SK-N-SH (cell line): ENCODE results near the gene CACNA2D4. TPM values are rescaled to one million over a fixed set of nuclear protein-coding genes. Genes with fewer than 3 reads are reported as not detected.

Source experiments
- CTCF ChIA-PET: fragments of 300-600, 350-600 bp; formaldehyde crosslinking; extraction: SDS; loops from one replicate; lab custom pipeline; 2021; lab: Yijun Ruan, JAX
- POLR2A ChIA-PET: fragments of 350-600 bp; sonication (Branson Sonifier 250); formaldehyde crosslinking; extraction: SDS; loops from one replicate; lab custom pipeline; 2020; ENCODE audit warnings: antibody characterized with exemption, inconsistent platforms; lab: Yijun Ruan, JAX
- DNase-seq: peaks from one replicate; pipeline ENCODE4 v3.0.0; 2012
- H2AFZ ChIP-seq: fragments of 200-600 bp; sonication (generic); 2 replicates; pipeline ENCODE4 v1.8.1; 2016; ENCODE audit warnings: antibody characterized with exemption, mild to moderate bottlenecking, low read depth
- H3F3A ChIP-seq: fragments of 200-600 bp; sonication (generic); replicated peaks from 2 replicates; pipeline ENCODE3; 2016; ENCODE audit warnings: antibody characterized with exemption, mild to moderate bottlenecking; ENCODE audit not compliant: insufficient read depth
- H3K27ac ChIP-seq, 2 experiments: fragments of 200-500 bp in 1 of 2; fragments of 200-600 bp in 1 of 2; sonication (Bioruptor generic) in 1 of 2; sonication (generic), shearing (Covaris generic) in 1 of 2; 2 replicates each; pipeline versions ENCODE4 v1.5.1 to v1.6.1; 2014 to 2016; ENCODE audit warnings: low read depth in 2 of 2, inconsistent platforms in 1 of 2, low read length in 1 of 2, mild to moderate bottlenecking in 1 of 2, mixed read lengths in 1 of 2
- H3K27me3 ChIP-seq: fragments of 200-600 bp; sonication (generic), shearing (Covaris generic); 2 replicates; pipeline ENCODE4 v1.6.1; 2016; ENCODE audit warnings: mixed run types; ENCODE audit not compliant: insufficient read depth
- H3K36me3 ChIP-seq, 2 experiments: fragments of 200-500 bp in 1 of 2; fragments of 200-600 bp in 1 of 2; sonication (Bioruptor generic) in 1 of 2; sonication (generic) in 1 of 2; replicated peaks in 1 of 2; 2 replicates each; pipeline versions ENCODE3 to v1.5.1; 2014 to 2016; ENCODE audit warnings: low read length in 1 of 2, mild to moderate bottlenecking in 1 of 2; ENCODE audit not compliant: insufficient read depth in 2 of 2, control insufficient read depth in 1 of 2
- H3K4me1 ChIP-seq, 2 experiments: fragments of 200-500 bp in 1 of 2; fragments of 200-600 bp in 1 of 2; sonication (Bioruptor generic) in 1 of 2; sonication (generic), shearing (Covaris generic) in 1 of 2; 2 replicates each; pipeline versions ENCODE4 v1.5.1 to v1.6.1; 2014 to 2016; ENCODE audit warnings: low read depth in 1 of 2, low read length in 1 of 2, mixed run types in 1 of 2; ENCODE audit not compliant: insufficient read depth in 2 of 2, control insufficient read depth in 1 of 2
- H3K4me2 ChIP-seq: fragments of 200-600 bp; sonication (generic), shearing (Covaris generic); 2 replicates; pipeline ENCODE4 v1.6.1; 2017; ENCODE audit warnings: mixed run types
- H3K4me3 ChIP-seq, 2 experiments: fragments of 200-500 bp in 1 of 2; fragments of 200-600 bp in 1 of 2; sonication (Bioruptor generic) in 1 of 2; sonication (generic), shearing (Covaris generic) in 1 of 2; 2 replicates each; pipeline versions ENCODE4 v1.5.1 to v1.8.1; 2014 to 2016; ENCODE audit warnings: low read depth in 2 of 2, inconsistent platforms in 1 of 2, low read length in 1 of 2, mild to moderate bottlenecking in 1 of 2, mixed read lengths in 1 of 2, moderate library complexity in 1 of 2
- H3K79me2 ChIP-seq: fragments of 200-600 bp; sonication (generic); 2 replicates; pipeline ENCODE4 v1.8.1; 2017; ENCODE audit warnings: mild to moderate bottlenecking; ENCODE audit not compliant: insufficient read depth
- H3K9ac ChIP-seq: fragments of 200-600 bp; sonication (generic); 2 replicates; pipeline ENCODE4 v1.6.1; 2017; ENCODE audit warnings: mixed run types
- H3K9me2 ChIP-seq: fragments of 200-600 bp; sonication (generic); 2 replicates; pipeline ENCODE4 v1.6.1; 2017; ENCODE audit warnings: mixed run types
- H3K9me3 ChIP-seq: fragments of 200-600 bp; sonication (generic); 2 replicates; pipeline ENCODE4 v1.6.1; 2017; ENCODE audit warnings: mixed run types, mild to moderate bottlenecking, moderate library complexity
- H4K20me1 ChIP-seq: fragments of 200-600 bp; sonication (generic); 2 replicates; pipeline ENCODE4 v1.6.1; 2017; ENCODE audit warnings: mild to moderate bottlenecking, mixed run types; ENCODE audit not compliant: insufficient read depth
- CTCF ChIP-seq: fragments of 200-600 bp; sonication (generic); IDR thresholded peaks from 2 replicates; pipeline ENCODE4 v1.6.1; 2017; ENCODE audit warnings: antibody characterized with exemption, mild to moderate bottlenecking, moderate library complexity
- ELF1 ChIP-seq: IDR thresholded peaks from 2 replicates; pipeline ENCODE4 v1.4.0; 2012
- EP300 ChIP-seq, 2 experiments: IDR thresholded peaks; 2 replicates each; pipeline versions ENCODE4 v1.4.0 to v1.6.1; 2012; ENCODE audit warnings: borderline replicate concordance in 1 of 2, low read depth in 1 of 2, low read length in 1 of 2
- EZH2phosphoT487 ChIP-seq: fragments of 200-600 bp; sonication (generic); IDR thresholded peaks from 2 replicates; pipeline ENCODE4 v1.6.1; 2017; ENCODE audit warnings: low read depth, mixed run types, mild to moderate bottlenecking, antibody characterized with exemption, moderate library complexity, borderline replicate concordance
- FOXM1 ChIP-seq: IDR thresholded peaks from 2 replicates; pipeline ENCODE4 v1.4.0; 2012; ENCODE audit warnings: low read depth, mild to moderate bottlenecking
- GABPA ChIP-seq: IDR thresholded peaks from 2 replicates; pipeline ENCODE4 v1.4.0; 2012; ENCODE audit warnings: low read depth, mild to moderate bottlenecking
- GATA2 ChIP-seq: sonication (generic); formaldehyde crosslinking; IDR thresholded peaks from 2 replicates; pipeline ENCODE4 v1.5.0; 2020; ENCODE audit warnings: mild to moderate bottlenecking, missing genetic modification reagents
- IRF3 ChIP-seq: fragments of 150-350 bp; IDR thresholded peaks from 2 replicates; pipeline ENCODE4 v1.6.1; 2016; ENCODE audit warnings: mild to moderate bottlenecking, low read depth, low read length
- MEF2A ChIP-seq: IDR thresholded peaks from 2 replicates; pipeline ENCODE4 v1.4.0; 2012; ENCODE audit warnings: low read depth, borderline replicate concordance
- NFIC ChIP-seq: IDR thresholded peaks from 2 replicates; pipeline ENCODE4 v1.4.0; 2012; ENCODE audit warnings: borderline replicate concordance
- PBX3 ChIP-seq: IDR thresholded peaks from 2 replicates; pipeline ENCODE4; 2012
- POLR2AphosphoS5 ChIP-seq: IDR thresholded peaks from 2 replicates; pipeline ENCODE4 v1.6.1; 2012; ENCODE audit warnings: low read depth, low read length
- REST ChIP-seq: IDR thresholded peaks from 2 replicates; pipeline ENCODE4 v1.6.1; 2012; ENCODE audit warnings: mild to moderate bottlenecking, low read depth, low read length, moderate library complexity
- RFX5 ChIP-seq: IDR thresholded peaks from 2 replicates; pipeline ENCODE4 v1.6.1; 2012; ENCODE audit warnings: mild to moderate bottlenecking, improper control_type of control experiment, low read length
- USF1 ChIP-seq: IDR thresholded peaks from 2 replicates; pipeline ENCODE4 v1.4.0; 2012; ENCODE audit warnings: low read depth, borderline replicate concordance
- USF2 ChIP-seq: fragments of 150-350 bp; IDR thresholded peaks from 2 replicates; pipeline ENCODE4 v1.6.1; 2017; ENCODE audit warnings: antibody characterized with exemption, low read length, low read depth, borderline replicate concordance
- WGBS: methylation state at CpG from one replicate; pipeline ENCODE4 v1.1.6; 2017; ENCODE audit warnings: low lambda C conversion rate; 5-methylcytosine and 5-hydroxymethylcytosine counted together
- polyA plus RNA-seq, 3 experiments: library from polyadenylated mRNA; depleted of rRNA; stranded (reverse); fragments of >200 nt; gene quantifications; 2 replicates each; pipeline ENCODE4 v1.2.3, GENCODE V29; 2012

The CACNA2D4 gene
- polyA plus RNA-seq, 1 of the 3 experiments (the other 2 are of a cell fraction) = 0.02 TPM

GRCh38 chr12:1810931-1811280 is 107.5 kb downstream of the CACNA2D4 start (continued):
- TF ChIP-seq REST (no peak), EZH2phosphoT487 (no peak), POLR2AphosphoS5 (no peak), MEF2A (no peak)

- H3K27ac ChIP-seq = no peak overlapping the region
- H3F3A ChIP-seq = no peaks in the 10 kb centered on the region
- H3K4me2 ChIP-seq = no peak overlapping the region
- POLR2A ChIA-PET = no interaction called here
- no peak overlapping the region for H3K4me3 ChIP-seq
- H3K36me3 ChIP-seq = no peaks in the 10 kb centered on the region
- no peak overlapping the region for H2AFZ ChIP-seq
- 80% methylated on average over 20 of the region's 21 CpGs for WGBS
- H3K9me3 ChIP-seq = no peaks in the 10 kb centered on the region
- CTCF ChIA-PET = interaction anchor here (1.0 to 1.7 kb wide), 2 partner anchors 9 to 130 kb away, joined by 3 to 6 read pairs; no protein-coding TSS in a partner anchor
- H3K27me3 ChIP-seq = peaks cover 10% of the 10 kb centered on the region; the same call in 1 of the 2 replicates
- DNase-seq = no peak
- H3K9me2 ChIP-seq = no peaks in the 10 kb centered on the region
- no peaks in the 10 kb centered on the region for H4K20me1 ChIP-seq
- H3K4me1 ChIP-seq = peaks cover 0 to 4% of the 10 kb centered on the region in 2 experiments; a peak in 1 of 4 replicates
- H3K9ac ChIP-seq = no peak overlapping the region
- no peaks in the 10 kb centered on the region for H3K79me2 ChIP-seq
- no peak for TF ChIP-seq RFX5
- TF ChIP-seq USF1 = no peak
- no peak for TF ChIP-seq GATA2 (CRISPR knock-in tag)
- TF ChIP-seq FOXM1 = no peak
- no peak for TF ChIP-seq EP300 (IDR thresholded peaks at IDR 0.05; ENCODE audit: borderline replicate concordance in 1 of 2, low read depth in 1 of 2, low read length in 1 of 2)
- TF ChIP-seq PBX3 = no peak
- no peak for TF ChIP-seq EZH2phosphoT487
- TF ChIP-seq GABPA = no peak
- TF ChIP-seq REST = no peak
- no peak for TF ChIP-seq USF2
- TF ChIP-seq ELF1 = no peak
- TF ChIP-seq IRF3 = no peak
- TF ChIP-seq NFIC = no peak
- no peak for TF ChIP-seq CTCF
These were observed 108.1 kb downstream of the CACNA2D4 start for GRCh38 chr12:1810201-1810930.
